ENCODE results near the gene KLHL29.

KLHL29 gene

GRCh38 chr2:23639406-23639982, 254.5 kb downstream of the KLHL29 start:
- in situ Hi-C loops (cut with HindIII; ENCODE audit: low sequenced_read_pairs): loop anchor here (5.0 kb wide), 2 partner anchors 107 to 118 kb away; no protein-coding TSS in a partner anchor

- in situ Hi-C loops (cut with HindIII; ENCODE audit: low sequenced_read_pairs): no loop called here
Observed at GRCh38 chr2:23640711-23641110, 255.7 kb downstream of the KLHL29 start.

GRCh38 chr2:23642516-23642915, 257.5 kb downstream of the KLHL29 start:
- in situ Hi-C loops (cut with HindIII; ENCODE audit: low sequenced_read_pairs): no loop called here

- in situ Hi-C loops (cut with HindIII; ENCODE audit: low sequenced_read_pairs): no loop called here
Observed at GRCh38 chr2:23645230-23645808, 260.3 kb downstream of the KLHL29 start.

- in situ Hi-C loops (cut with HindIII; ENCODE audit: low sequenced_read_pairs): no loop called here
Observed at GRCh38 chr2:23647563-23647962, 262.6 kb downstream of the KLHL29 start.

GRCh38 chr2:23649303-23649702, 264.3 kb downstream of the KLHL29 start:
- in situ Hi-C loops (cut with HindIII; ENCODE audit: low sequenced_read_pairs): no loop called here

GRCh38 chr2:23649819-23650218, 264.8 kb downstream of the KLHL29 start:
- in situ Hi-C loops (cut with HindIII; ENCODE audit: low sequenced_read_pairs): no loop called here

GRCh38 chr2:23651187-23652080, 266.5 kb downstream of the KLHL29 start:
- in situ Hi-C loops (cut with HindIII; ENCODE audit: low sequenced_read_pairs): no loop called here

- in situ Hi-C loops (cut with HindIII; ENCODE audit: low sequenced_read_pairs): no loop called here
Observed at GRCh38 chr2:23653326-23653725, 268.3 kb downstream of the KLHL29 start.

GRCh38 chr2:23654756-23655155, 269.8 kb downstream of the KLHL29 start:
- in situ Hi-C loops (cut with HindIII; ENCODE audit: low sequenced_read_pairs): no loop called here

- in situ Hi-C loops (cut with HindIII; ENCODE audit: low sequenced_read_pairs): no loop called here
Observed at GRCh38 chr2:23655934-23656596, 271.1 kb downstream of the KLHL29 start.

- in situ Hi-C loops (cut with HindIII; ENCODE audit: low sequenced_read_pairs): no loop called here
Observed at GRCh38 chr2:23656597-23656973, 271.6 kb downstream of the KLHL29 start.

- in situ Hi-C loops (cut with HindIII; ENCODE audit: low sequenced_read_pairs): no loop called here
Observed at GRCh38 chr2:23657371-23657770, 272.4 kb downstream of the KLHL29 start.

GRCh38 chr2:23657934-23658333, 273.0 kb downstream of the KLHL29 start:
- in situ Hi-C loops (cut with HindIII; ENCODE audit: low sequenced_read_pairs): no loop called here

GRCh38 chr2:23658466-23658942, 273.5 kb downstream of the KLHL29 start:
- in situ Hi-C loops (cut with HindIII; ENCODE audit: low sequenced_read_pairs): no loop called here

GRCh38 chr2:23659328-23659727, 274.3 kb downstream of the KLHL29 start:
- in situ Hi-C loops (cut with HindIII; ENCODE audit: low sequenced_read_pairs): no loop called here

GRCh38 chr2:23659773-23660172, 274.8 kb downstream of the KLHL29 start:
- in situ Hi-C loops (cut with HindIII; ENCODE audit: low sequenced_read_pairs): no loop called here

GRCh38 chr2:23660237-23660636, 275.3 kb downstream of the KLHL29 start:
- in situ Hi-C loops (cut with HindIII; ENCODE audit: low sequenced_read_pairs): no loop called here

- in situ Hi-C loops (cut with HindIII; ENCODE audit: low sequenced_read_pairs): no loop called here
Observed at GRCh38 chr2:23661276-23662050, 276.5 kb downstream of the KLHL29 start.

- in situ Hi-C loops (cut with HindIII; ENCODE audit: low sequenced_read_pairs): no loop called here
Observed at GRCh38 chr2:23662466-23662865, 277.5 kb downstream of the KLHL29 start.
